Uterus (tissue), 2 donors: ENCODE data around the gene KRT78.

Source experiments
- CTCF ChIP-seq, 4 experiments: fragments of 200-600 bp in 2 of 4; fragments of 450-650 bp in 2 of 4; sonication (generic) in 2 of 4; IDR thresholded peaks; one replicate each; pipeline ENCODE4 v1.5.1; 2016 to 2019; ENCODE audit warnings: antibody characterized with exemption in 4 of 4, mild to moderate bottlenecking in 2 of 4, moderate library complexity in 1 of 4
- POLR2A ChIP-seq, 2 donors: fragments of 450-650 bp; IDR thresholded peaks; one replicate each; pipeline ENCODE4 v1.6.1; 2016; ENCODE audit warnings: antibody characterized with exemption in 2 of 2, mild to moderate bottlenecking in 1 of 2, moderate library complexity in 1 of 2

GRCh38 chr12:52800259-52800917 is 48.4 kb downstream of the KRT78 start:
- no peak for TF ChIP-seq CTCF (IDR thresholded peaks at IDR 0.05)
- TF ChIP-seq POLR2A (IDR thresholded peaks at IDR 0.05) = no peak
